NCI-H774 (cell line): Measurements from ENCODE around the gene BLID.

Source experiments
- DNase-seq: peaks from one replicate; lab custom pipeline; 2025; lab: John Stamatoyannopoulos, UW

The BLID gene

DNA sequence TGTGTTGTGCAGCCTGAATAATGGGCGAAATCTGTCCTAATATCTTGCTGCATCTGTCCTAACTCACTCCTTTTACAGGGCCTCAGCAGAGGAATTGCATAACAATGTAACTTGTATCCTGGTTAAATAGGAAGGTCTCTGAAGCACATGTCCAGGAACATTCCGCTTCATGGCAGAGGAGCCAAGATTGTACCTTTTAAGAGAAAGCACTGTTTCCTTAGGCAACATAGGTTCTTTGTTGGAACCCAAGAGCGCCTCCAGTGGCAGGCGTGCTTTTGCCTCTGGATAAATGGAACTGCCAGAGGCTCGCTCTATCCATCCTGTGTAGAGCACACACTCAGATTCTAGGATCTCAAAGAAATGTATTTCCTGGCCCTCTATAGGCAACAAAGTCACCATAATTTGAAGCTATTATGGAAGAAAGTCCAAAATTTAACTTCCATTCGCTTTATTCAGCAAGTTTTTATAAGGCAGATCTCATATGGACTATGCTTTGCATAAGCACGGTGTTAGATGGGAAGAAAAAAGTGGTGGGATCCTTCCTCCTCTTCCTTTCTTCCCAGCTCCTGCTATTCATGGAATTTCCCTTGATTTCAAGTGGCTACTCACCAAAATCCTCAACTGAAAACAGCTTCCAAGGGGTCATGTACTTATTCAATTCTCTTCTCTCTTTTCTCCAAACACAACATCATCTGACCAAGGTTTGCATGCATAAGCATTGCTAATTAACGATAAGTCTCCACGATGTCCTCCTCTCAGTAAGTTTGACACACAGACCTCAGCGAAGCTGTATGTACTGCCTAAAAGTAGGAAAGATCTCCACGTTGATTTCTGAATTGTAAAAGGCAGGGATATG, at the start of gene BLID:
BLID (minus strand) TSS at position 692 of the 856 bp plus-strand sequence; CDS start at position 399, 293 bp downstream.
- DNase-seq, result no peak

DNA sequence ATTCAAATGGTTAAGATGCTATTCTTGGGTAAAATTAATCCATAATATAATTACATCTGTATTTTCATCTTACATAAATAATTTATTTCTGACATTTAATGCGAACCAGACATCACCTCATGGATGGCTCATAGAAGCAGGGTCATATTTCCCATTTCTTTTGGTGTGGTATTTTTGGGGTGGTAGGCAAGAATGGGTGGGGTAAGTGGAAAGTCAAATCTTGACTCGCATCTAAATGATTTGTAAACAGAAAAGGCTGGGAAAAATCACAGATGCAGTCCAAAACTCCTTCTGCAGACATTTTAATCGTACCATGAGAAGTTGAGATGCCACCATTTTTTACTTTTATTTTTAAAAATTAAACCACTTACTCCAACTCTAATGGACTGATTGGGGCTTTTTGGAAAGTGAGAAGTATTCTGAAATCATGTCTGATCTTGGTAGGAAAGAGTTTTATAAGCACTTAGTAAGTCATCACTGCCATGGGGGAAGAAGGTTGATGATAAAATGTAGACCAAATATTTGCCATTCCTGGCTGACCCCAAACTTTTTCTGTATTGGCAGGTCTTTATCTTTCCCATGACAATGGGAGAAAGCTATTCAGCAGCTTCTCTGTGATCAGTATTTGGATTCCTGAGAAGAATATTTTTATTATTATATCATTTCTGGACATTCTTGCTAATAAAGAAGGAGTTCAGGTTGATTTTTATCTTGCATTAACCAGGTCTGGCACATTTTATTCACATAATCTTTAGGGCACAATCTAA, 47.2 kb upstream of the BLID start:
- no peak for DNase-seq

DNA sequence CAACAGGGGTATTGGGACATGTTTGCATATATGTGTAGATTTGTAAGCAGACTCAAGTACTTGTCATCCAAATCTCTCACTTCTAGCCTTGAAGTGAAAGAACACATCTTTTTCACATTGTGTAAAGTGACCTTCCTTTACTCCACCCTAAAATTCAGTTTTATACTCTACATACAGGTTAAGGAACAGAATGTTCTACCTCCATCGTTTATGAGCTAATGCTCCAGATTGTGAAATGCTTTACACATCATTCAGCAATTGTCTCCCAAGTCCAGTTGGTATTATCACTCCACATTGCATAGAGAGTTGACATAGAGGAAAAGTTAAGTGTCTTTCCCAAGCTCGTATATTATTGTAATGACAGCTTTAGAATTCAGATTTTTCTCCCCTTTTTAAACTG, 46.1 kb upstream of the BLID start:
- no peak for DNase-seq

DNA sequence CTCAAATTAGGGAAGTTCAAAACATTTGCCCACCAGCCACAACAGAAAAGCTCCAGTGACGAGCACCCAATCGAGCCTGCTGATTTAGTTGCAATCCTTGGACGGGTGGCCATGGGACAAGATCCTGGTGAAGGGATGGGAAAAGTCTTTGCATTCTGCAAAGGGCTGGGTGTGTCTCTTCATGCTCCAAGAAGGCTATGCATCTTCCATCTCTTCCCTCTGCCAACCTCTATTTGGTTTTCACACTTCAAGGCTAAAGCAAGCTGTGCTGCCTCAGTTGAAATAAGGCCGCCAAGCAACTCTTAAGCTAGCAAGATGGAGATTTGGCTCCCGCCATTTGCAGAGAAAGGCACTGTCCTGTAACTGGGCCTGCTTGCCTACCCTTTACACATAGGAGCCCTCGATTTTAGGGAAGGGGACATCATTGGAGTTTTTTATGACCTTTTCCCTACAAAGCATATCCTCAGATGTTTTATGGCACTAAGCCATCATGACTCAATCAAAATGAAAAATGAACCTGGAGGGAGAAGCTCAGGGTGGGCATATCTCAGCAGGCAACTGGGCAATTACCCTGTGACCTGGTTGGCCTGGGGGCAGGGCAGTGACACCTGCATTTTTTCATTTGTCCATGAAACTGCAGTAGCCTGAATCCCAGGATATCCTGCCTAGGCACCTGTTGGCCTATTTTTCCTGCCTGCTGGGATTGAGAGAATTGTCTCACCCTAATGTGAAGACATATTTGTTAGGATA, 45.0 kb upstream of the BLID start:
- DNase-seq, result no peak

- DNase-seq, result no peak
These were observed 43.8 kb upstream of the BLID start for GRCh38 chr11:122159861-122160260.

DNA sequence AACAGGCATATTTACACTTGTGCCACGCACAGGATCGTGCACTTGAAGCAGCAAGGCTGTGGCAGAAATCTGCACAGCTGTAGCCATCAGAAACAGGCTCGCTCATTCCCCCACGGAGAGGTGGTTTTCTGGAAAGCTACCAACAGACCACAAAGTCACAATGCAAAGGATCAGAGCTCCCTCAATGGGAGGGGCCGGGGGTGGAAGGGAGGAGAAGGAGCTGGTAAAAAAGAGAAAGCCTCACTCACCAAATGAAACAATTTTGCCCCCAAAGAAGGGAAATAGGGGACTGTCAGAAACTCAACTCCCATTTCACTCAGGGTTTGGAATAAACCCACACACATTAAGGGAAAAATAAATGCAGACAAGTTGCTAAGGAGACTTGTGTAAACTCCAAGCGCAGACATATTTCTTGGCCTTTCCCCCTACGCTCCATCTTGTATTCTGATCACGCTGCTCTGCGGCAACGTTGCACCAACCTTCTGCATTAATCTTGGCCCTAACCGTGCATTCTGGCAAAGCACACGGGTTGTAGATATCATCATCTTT, 43.2 kb upstream of the BLID start:
- no peak for DNase-seq

DNA sequence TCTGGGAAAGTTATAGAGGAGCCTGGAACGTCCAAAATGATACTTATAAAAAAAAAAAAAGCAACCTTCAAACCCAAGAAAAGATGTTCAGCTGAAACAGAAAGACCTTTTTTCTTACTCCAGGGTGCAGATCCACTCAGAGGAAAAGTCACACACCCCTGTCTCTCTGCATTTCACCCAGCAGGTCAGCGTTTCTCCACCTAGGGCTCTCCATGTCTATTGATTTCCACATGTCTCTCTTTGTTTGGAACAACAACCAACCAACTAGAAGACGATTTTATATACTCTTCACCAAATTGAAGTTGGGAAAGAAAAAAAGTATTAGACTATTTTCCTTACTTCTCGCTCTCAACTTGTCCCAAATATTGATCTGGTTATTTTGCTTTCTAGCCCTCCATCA, 42.2 kb upstream of the BLID start:
- no peak for DNase-seq

DNA sequence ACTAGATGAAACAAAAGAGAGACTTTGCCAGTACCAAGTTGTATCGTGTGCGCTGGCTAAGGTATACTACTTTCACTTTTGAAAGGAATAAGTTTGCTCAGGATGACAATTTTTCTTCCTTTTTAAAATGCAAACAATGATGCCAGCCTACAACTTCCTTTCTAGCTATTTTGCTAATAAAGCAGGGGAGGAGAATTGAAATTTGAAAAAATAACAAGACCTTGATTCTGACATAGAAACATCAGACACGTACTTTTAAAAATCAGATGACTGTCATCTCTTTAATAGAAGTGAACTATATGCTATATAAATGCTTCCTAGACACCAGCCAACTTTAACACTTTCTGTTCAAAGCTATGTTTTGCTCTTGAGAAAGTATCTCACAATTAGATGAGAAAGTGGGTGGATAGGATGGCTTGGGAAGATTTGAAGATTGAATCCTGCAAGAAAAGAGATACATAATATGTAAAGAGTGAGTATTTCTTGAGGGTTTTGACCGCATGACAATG, 41.7 kb upstream of the BLID start:
- DNase-seq, result no peak

- DNase-seq, result no peak
These were observed 40.9 kb upstream of the BLID start for GRCh38 chr11:122156940-122157382.

DNA sequence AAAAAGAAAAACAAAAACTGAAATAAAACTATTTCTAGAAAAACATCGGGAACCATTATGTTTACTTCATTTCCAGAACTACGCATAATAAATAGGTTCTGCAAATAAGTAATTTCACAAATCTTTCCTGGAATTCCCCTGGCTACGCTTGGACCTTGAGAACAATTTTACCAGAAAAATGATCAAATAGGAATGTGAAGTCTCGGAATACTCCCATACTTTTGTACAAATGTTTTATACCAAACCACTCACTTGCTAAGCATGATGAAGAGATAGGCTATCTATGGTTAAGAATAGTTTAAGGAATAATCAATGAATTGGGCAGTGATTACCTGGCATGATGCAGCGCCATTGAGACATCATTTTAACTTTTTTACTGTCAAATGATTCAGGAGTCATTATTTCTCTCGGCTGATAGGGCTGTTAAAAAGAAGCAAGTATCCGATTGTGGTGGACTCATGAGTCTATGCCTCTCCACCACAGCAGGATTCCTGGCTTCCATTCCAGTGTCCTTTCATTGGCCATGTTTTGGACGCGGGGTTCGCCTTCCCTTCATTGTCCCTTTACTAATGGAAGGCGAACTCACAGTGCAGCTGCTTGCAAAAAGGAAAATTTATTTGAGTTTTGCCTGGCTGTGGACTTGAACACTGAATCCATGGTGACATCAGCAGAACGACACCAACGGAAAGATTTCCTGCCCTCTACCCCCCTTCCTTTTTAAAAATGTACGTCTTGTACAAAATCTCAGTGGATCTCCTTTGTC, 39.9 kb upstream of the BLID start:
- DNase-seq, result no peak

- DNase-seq, result no peak
These were observed 39.0 kb upstream of the BLID start for GRCh38 chr11:122154994-122155393.

GRCh38 chr11:122154227-122154626, 38.2 kb upstream of the BLID start:
- DNase-seq, result no peak

- DNase-seq, result no peak
These were observed 37.7 kb upstream of the BLID start for GRCh38 chr11:122153746-122154145.

DNA sequence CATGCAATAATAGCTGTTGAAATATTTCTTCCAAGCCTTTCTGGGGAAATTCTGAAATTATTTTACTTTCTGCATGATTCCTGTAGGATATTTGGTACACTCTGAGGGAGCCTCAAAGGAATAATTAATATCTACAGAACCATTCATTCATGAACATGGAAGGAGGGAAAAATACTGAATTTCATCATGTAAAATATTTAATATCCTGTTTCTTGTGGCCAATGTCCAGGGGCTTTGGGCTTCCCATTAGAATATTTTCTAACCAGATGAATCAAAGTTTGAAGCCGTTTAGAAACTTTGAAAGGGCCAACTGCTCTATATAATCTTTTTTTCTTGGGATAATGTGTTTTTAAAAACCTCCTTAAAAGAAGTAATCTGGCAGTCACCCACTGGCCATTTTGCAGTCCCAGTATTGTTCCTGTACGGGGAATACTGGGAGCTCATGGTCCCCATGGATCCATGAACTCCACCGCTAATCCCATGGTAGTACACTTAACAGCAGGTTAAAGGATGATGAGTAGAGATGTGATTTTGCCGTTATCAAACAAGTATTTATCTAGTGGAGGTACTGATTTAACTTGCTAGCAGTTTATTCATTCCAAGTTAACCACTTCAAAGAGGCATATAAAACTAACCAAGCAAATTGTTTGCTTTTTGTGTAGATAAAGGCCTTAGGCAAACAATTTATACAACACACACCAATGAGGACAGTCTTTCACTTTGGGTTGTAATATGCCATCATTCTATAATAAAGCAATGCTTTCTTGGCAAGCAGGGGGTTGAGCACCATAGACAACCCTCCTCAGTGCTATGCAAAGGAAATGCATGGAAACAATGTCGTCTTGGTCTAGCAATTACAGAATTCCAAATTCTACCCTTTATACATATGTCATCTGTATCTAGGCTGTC, 34.5 kb upstream of the BLID start:
- DNase-seq, result no peak

DNA sequence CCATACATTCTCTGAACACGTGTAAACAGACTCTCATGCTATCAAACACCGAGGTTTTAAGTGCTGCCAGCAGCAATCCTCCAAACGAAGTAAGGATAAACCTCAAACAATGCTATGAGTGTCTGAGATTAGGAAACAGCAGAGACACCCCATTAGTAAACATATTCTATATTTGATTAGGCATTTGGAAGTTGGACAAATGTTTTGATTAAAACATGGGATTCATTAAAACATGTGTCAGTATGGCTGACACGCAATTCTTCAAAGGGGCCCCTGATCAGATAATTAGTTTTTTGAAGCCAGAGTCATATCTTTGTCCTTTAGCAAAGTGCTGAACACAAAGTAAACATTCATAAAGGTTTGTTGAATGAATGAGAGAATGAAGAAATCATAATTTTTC, 33.2 kb upstream of the BLID start:
- no peak for DNase-seq

DNA sequence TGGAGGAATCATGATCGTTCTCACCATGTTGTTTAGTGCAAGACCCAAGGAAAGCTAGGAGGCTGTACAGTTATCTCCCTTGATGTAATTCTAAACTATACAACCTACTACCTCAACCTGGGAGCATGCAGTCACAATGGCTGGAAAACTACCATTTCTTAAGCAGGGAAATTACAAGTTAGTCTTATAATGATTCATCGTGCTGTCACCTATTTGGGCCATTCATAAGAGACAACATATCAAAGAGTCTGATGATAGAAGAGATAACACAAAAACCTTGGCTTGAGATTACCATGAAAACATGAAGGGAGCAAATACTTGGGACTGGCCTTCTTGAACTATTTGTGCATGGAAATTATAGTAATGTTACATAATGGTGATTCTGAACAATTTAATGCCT, 30.5 kb upstream of the BLID start:
- DNase-seq, result no peak

DNA sequence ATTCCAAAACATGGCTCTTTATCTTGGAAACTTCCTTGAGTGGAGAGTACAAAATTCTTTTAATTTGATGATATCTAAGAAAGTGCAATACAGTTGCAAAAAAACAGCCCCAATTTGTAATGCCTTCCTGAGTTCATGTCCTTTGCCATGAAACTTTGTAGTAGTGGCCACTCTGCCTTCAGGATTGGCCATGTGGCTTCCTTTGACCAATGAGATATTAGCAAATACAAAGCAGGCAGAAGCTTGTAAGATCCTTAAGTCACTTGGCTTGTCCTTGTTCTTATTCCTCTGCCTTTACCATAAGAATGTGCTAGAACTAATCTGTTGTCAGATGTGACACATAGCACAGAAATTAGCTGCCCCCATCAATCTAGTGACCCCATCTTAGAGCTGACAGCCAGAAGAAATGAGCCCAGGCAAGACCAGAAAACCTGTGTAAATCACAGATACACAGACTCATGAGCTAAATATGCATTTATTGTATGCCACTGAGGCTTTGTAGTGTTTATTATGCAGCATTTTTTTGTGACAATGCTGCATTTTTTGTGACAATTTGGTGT, 29.8 kb upstream of the BLID start:
- DNase-seq, result no peak

- DNase-seq, result no peak
These were observed 28.7 kb upstream of the BLID start for GRCh38 chr11:122144752-122145151.

- no peak for DNase-seq
These were observed 25.7 kb upstream of the BLID start for GRCh38 chr11:122141725-122142124.

GRCh38 chr11:122140500-122140899, 24.5 kb upstream of the BLID start:
- no peak for DNase-seq
